Osteoblast (primary cell): Measurements from ENCODE around the gene GPC5. TPM values are rescaled to one million over a fixed set of nuclear protein-coding genes. Genes with fewer than 3 reads are reported as not detected.

ENCODE experiments used
- DNase-seq: peaks from one replicate; pipeline ENCODE4 v3.0.0; 2011; ENCODE audit warnings: low spot score, mixed read lengths; ENCODE audit not compliant: insufficient read length; ENCODE audit errors: missing footprints
- H2AFZ ChIP-seq: 2 replicates; pipeline ENCODE4 v1.6.0; 2011; ENCODE audit warnings: mild to moderate bottlenecking, low read length
- H3K27ac ChIP-seq: 2 replicates; pipeline ENCODE4 v1.5.1; 2011; ENCODE audit warnings: mild to moderate bottlenecking, low read depth, low read length, moderate library complexity
- H3K27me3 ChIP-seq: 2 replicates; pipeline ENCODE4 v1.6.0; 2012; ENCODE audit warnings: mild to moderate bottlenecking, control low read depth, inconsistent platforms, low read length, moderate library complexity; ENCODE audit not compliant: insufficient read depth
- H3K36me3 ChIP-seq: 2 replicates; pipeline ENCODE4 v1.5.1; 2011; ENCODE audit warnings: mild to moderate bottlenecking, low read length, control low read depth, moderate library complexity; ENCODE audit not compliant: insufficient read depth
- H3K4me1 ChIP-seq: 2 replicates; pipeline ENCODE4 v1.5.1; 2011; ENCODE audit warnings: mild to moderate bottlenecking, low read length, control low read depth, moderate library complexity; ENCODE audit not compliant: insufficient read depth
- H3K4me2 ChIP-seq: 2 replicates; pipeline ENCODE4 v1.6.0; 2011; ENCODE audit warnings: mild to moderate bottlenecking, low read length; ENCODE audit not compliant: insufficient read depth
- H3K4me3 ChIP-seq: fragments of 200-600 bp; sonication (generic); 3 replicates; pipeline ENCODE4 v1.5.1; 2012; ENCODE audit warnings: mild to moderate bottlenecking, low read length, inconsistent platforms; ENCODE audit not compliant: insufficient read depth
- H3K79me2 ChIP-seq: 2 replicates; pipeline ENCODE4 v1.6.0; 2012; ENCODE audit warnings: mild to moderate bottlenecking, low read length, control low read depth, inconsistent platforms; ENCODE audit not compliant: insufficient read depth
- H3K9me3 ChIP-seq: 2 replicates; pipeline ENCODE4 v1.5.1; 2011; ENCODE audit warnings: low read depth, low read length, control low read depth
- H4K20me1 ChIP-seq: 2 replicates; pipeline ENCODE4 v1.6.0; 2012; ENCODE audit warnings: mild to moderate bottlenecking, low read length, control low read depth; ENCODE audit not compliant: insufficient read depth
- total RNA-seq: library from RNA; depleted of rRNA; stranded (reverse); fragments of >200 nt; gene quantifications from 2 replicates; pipeline ENCODE4 v1.2.3, GENCODE V29; 2012
- TF ChIP-seq, protein P1 (sequence below): IDR thresholded peaks from 2 replicates; pipeline ENCODE4 v1.5.1; 2011; ENCODE audit warnings: mild to moderate bottlenecking, low read depth, low read length, moderate library complexity; ENCODE audit errors: extremely low read depth

GPC5 gene
- total RNA-seq, 1 donor: 0.36 TPM

DNA sequence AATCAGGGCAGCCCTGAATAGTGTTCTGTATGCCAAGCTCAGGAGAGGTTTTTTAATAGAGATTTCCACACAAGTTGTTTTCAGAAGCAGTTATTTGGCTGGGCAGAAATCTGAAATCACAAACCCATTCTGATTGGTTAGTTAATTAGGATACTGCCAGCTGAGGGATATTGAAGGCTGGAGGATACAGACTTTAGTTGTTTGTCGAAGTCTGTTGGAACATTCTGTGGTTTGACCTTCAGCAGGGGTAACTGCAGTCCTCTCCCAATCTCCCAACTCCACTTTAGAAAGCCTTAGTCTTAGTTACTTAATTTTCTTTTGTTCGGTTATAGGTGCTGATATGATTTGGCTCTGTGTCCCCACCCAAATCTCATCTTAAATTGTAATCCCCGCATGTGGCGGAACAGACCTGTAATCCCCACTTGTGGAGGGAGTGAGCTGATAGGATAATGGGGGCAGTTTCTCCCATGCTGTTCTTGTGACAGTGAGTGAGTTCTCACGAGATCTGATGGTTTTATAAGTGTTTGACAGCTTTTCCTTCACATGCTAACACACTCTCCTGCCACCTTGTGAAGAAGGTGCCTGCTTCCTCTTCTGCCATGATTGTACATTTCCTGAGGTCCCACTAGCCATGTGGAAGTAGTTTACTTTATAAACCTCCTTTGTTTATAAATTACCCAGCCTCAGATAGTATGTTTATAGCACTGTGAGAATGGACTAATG, 169.2 kb downstream of the GPC5 start:
- no peak for DNase-seq
- TF ChIP-seq, protein P1, sequence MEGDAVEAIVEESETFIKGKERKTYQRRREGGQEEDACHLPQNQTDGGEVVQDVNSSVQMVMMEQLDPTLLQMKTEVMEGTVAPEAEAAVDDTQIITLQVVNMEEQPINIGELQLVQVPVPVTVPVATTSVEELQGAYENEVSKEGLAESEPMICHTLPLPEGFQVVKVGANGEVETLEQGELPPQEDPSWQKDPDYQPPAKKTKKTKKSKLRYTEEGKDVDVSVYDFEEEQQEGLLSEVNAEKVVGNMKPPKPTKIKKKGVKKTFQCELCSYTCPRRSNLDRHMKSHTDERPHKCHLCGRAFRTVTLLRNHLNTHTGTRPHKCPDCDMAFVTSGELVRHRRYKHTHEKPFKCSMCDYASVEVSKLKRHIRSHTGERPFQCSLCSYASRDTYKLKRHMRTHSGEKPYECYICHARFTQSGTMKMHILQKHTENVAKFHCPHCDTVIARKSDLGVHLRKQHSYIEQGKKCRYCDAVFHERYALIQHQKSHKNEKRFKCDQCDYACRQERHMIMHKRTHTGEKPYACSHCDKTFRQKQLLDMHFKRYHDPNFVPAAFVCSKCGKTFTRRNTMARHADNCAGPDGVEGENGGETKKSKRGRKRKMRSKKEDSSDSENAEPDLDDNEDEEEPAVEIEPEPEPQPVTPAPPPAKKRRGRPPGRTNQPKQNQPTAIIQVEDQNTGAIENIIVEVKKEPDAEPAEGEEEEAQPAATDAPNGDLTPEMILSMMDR: no peak
- no peaks in the 10 kb centered on the region for H3K9me3 ChIP-seq

DNA sequence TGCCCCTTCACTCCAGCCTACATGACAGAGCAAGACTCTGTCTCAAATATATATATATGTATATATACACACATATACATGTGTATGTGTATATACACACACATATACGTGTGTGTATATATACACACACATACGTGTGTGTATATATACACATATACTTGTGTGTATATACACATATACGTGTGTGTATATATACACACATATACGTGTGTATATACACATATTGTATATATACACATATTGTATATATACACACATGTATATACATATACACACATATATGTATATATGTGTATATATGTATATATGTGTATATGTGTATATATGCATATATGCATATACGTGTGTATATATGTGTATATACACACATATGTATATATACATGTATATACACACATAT, 173.3 kb downstream of the GPC5 start:
- no peak overlapping the region for H3K4me2 ChIP-seq
- H3K9me3 ChIP-seq: no peaks in the 10 kb centered on the region
- TF ChIP-seq, protein P1: no peak
- no peaks in the 10 kb centered on the region for H3K4me1 ChIP-seq
- no peak overlapping the region for H3K27ac ChIP-seq
- H3K4me3 ChIP-seq: no peak overlapping the region
- no peaks in the 10 kb centered on the region for H3K79me2 ChIP-seq
- DNase-seq: no peak
- H4K20me1 ChIP-seq: no peaks in the 10 kb centered on the region
- H3K27me3 ChIP-seq: no peaks in the 10 kb centered on the region
- no peaks in the 10 kb centered on the region for H3K36me3 ChIP-seq
- no peak overlapping the region for H2AFZ ChIP-seq

More for the DNA sequence above, 169.2 kb downstream of the GPC5 start:
- no peak overlapping the region for H3K27ac ChIP-seq
- H3K4me3 ChIP-seq: no peak overlapping the region
- no peak overlapping the region for H2AFZ ChIP-seq
- no peaks in the 10 kb centered on the region for H3K4me1 ChIP-seq
- no peak overlapping the region for H3K4me2 ChIP-seq
- H3K79me2 ChIP-seq: no peaks in the 10 kb centered on the region
- no peaks in the 10 kb centered on the region for H3K36me3 ChIP-seq
- H4K20me1 ChIP-seq: no peaks in the 10 kb centered on the region
- H3K27me3 ChIP-seq: no peaks in the 10 kb centered on the region

DNA sequence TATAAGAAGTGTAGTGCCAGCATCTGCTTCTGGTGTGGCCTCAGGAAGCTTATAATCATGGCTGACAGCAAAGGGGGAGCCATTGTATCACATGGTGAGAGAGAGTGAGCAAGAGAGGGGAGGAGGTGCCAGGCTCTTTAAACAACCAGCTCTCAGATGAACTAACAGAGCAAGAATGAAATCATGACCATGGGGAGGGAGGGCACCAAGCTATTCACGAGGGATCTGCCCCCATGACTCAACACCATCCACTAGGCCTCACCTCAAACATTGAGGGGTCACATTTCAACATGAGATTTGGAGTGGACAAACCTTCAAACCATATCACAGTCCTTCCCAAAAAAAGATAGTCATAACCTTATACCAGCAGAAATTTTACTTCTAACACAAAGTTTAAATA, 174.0 kb downstream of the GPC5 start:
- no peak overlapping the region for H2AFZ ChIP-seq
- H3K4me2 ChIP-seq: no peak overlapping the region
- no peaks in the 10 kb centered on the region for H3K79me2 ChIP-seq
- H3K27ac ChIP-seq: no peak overlapping the region
- H3K4me1 ChIP-seq: no peaks in the 10 kb centered on the region
- no peaks in the 10 kb centered on the region for H4K20me1 ChIP-seq
- no peak for DNase-seq
- no peaks in the 10 kb centered on the region for H3K9me3 ChIP-seq
- TF ChIP-seq, protein P1: no peak
- H3K27me3 ChIP-seq: no peaks in the 10 kb centered on the region
- H3K36me3 ChIP-seq: no peaks in the 10 kb centered on the region
- H3K4me3 ChIP-seq: no peak overlapping the region

DNA sequence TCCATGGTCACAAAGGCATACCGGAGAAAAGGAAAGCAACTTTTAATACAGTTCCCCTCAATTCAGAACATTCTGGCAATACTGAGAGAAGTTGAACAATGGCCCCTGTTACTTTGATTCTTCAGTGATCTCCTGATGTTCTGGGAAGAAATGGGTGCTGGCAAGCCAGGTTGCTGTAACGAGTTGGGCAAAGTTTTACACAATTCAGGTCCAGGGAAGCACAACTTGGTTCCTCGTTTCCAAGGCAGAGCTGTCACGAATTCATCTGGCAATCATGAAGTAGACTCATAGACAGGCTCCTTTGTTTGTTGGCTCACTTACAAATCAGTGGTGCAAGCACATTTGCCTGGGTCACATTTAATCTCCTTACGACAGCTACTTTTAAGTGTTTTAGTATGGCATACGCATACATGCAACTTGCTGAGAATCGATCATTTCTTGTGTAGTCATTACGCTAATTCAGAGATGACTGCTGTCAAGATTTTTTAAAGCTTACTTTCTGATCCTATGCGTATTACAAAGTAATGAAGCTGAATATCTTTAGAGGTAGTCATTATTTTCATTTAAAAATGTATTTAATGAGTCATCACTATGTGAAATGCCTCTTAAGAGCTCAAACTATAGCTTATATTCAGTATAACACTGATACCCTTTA, 174.7 kb downstream of the GPC5 start:
- TF ChIP-seq, protein P1: no peak
- no peak overlapping the region for H3K4me2 ChIP-seq
- DNase-seq: no peak

More for the DNA sequence above, 174.7 kb downstream of the GPC5 start:
- no peak overlapping the region for H2AFZ ChIP-seq
- H4K20me1 ChIP-seq: no peaks in the 10 kb centered on the region
- no peaks in the 10 kb centered on the region for H3K9me3 ChIP-seq
- no peaks in the 10 kb centered on the region for H3K27me3 ChIP-seq
- no peaks in the 10 kb centered on the region for H3K36me3 ChIP-seq
- no peak overlapping the region for H3K4me3 ChIP-seq
- H3K4me1 ChIP-seq: no peaks in the 10 kb centered on the region
- no peak overlapping the region for H3K27ac ChIP-seq
- no peaks in the 10 kb centered on the region for H3K79me2 ChIP-seq
